HepG2 (cell line): ENCODE measurements around the gene KMT2B. TPM values are rescaled to one million over a fixed set of nuclear protein-coding genes. Genes with fewer than 3 reads are reported as not detected.

Source experiments
- ATF7 ChIP-seq, 2 experiments: fragments of 450-650 bp in 1 of 2; sonication (generic) in 1 of 2; formaldehyde crosslinking in 1 of 2; IDR thresholded peaks; 2 replicates each; pipeline versions ENCODE4 v1.4.0 to v1.6.1; 2016 to 2020; ENCODE audit warnings: antibody characterized with exemption in 1 of 2, mild to moderate bottlenecking in 1 of 2, missing genetic modification reagents in 1 of 2
- BRCA1 ChIP-seq: sonication (generic); formaldehyde crosslinking; IDR thresholded peaks from 2 replicates; pipeline ENCODE4 v1.4.0; 2020; ENCODE audit warnings: missing genetic modification reagents
- CENPT ChIP-seq: sonication (generic); formaldehyde crosslinking; IDR thresholded peaks from 2 replicates; pipeline ENCODE4 v1.8.0; 2022; ENCODE audit warnings: low read depth, mild to moderate bottlenecking, moderate library complexity, missing genetic modification reagents
- IRF2 ChIP-seq: IDR thresholded peaks from 2 replicates; pipeline ENCODE4 v1.6.1; 2018; ENCODE audit warnings: missing genetic modification reagents, missing compliant biosample characterization
- ISX ChIP-seq: sonication (generic); formaldehyde crosslinking; conservative IDR thresholded peaks from 2 replicates; pipeline ENCODE4 v1.5.0; 2020; ENCODE audit warnings: missing genetic modification reagents
- KLF16 ChIP-seq, 2 experiments: sonication (generic) in 1 of 2; formaldehyde crosslinking in 1 of 2; IDR thresholded peaks; 2 replicates each; pipeline versions ENCODE4 v1.6.1 to v1.8.0; 2016 to 2023; ENCODE audit warnings: missing genetic modification reagents in 2 of 2, missing compliant biosample characterization in 1 of 2
- RXRA ChIP-seq: sonication (generic); formaldehyde crosslinking; IDR thresholded peaks from 2 replicates; pipeline ENCODE4 v1.5.1; 2020; ENCODE audit warnings: missing genetic modification reagents
- SIN3B ChIP-seq: fragments of 150-350 bp; IDR thresholded peaks from 2 replicates; pipeline ENCODE4 v1.6.1; 2014; ENCODE audit warnings: low read length
- SMAD3 ChIP-seq: sonication (generic); formaldehyde crosslinking; IDR thresholded peaks from 2 replicates; pipeline ENCODE4 v1.4.0; 2020; ENCODE audit warnings: missing genetic modification reagents
- SRF ChIP-seq: IDR thresholded peaks from 2 replicates; pipeline ENCODE4 v1.6.1; 2011; ENCODE audit warnings: mild to moderate bottlenecking, low read depth, low read length, moderate library complexity
- YY1 ChIP-seq: IDR thresholded peaks from 2 replicates; pipeline ENCODE4 v1.6.1; 2011; ENCODE audit warnings: low read length, low read depth, moderate library complexity, mild to moderate bottlenecking; ENCODE audit not compliant: insufficient read depth, insufficient replicate concordance
- ZMYM3 ChIP-seq: sonication (generic); formaldehyde crosslinking; IDR thresholded peaks from 2 replicates; pipeline ENCODE4 v1.5.1; 2020; ENCODE audit warnings: mild to moderate bottlenecking, missing genetic modification reagents
- ZNF121 ChIP-seq: sonication (generic); formaldehyde crosslinking; IDR thresholded peaks from 2 replicates; pipeline ENCODE4 v1.5.0; 2020; ENCODE audit warnings: mild to moderate bottlenecking, missing genetic modification reagents
- ZNF136 ChIP-seq: sonication (generic); formaldehyde crosslinking; IDR thresholded peaks from 2 replicates; pipeline ENCODE4 v1.8.1; 2022; ENCODE audit warnings: low read depth, mild to moderate bottlenecking, moderate library complexity, missing genetic modification reagents
- ZNF567 ChIP-seq: sonication (generic); formaldehyde crosslinking; IDR thresholded peaks from 2 replicates; pipeline ENCODE4 v1.8.1; 2023; ENCODE audit warnings: mild to moderate bottlenecking, missing genetic modification reagents, borderline replicate concordance
- ZNF788 ChIP-seq: sonication (generic); formaldehyde crosslinking; IDR thresholded peaks from 2 replicates; pipeline ENCODE4 v1.5.0; 2020; ENCODE audit warnings: mild to moderate bottlenecking, missing genetic modification reagents, borderline replicate concordance
- ZNF879 ChIP-seq: sonication (generic); formaldehyde crosslinking; IDR thresholded peaks from 2 replicates; pipeline ENCODE4 v1.8.1; 2023; ENCODE audit warnings: missing genetic modification reagents
- polyA plus RNA-seq, 8 experiments: library from polyadenylated mRNA; depleted of rRNA in 3 of 8; stranded (reverse) in 7 of 8; unstranded in 1 of 8; fragments of >200 nt; fragmentation: Illumina TruSeq in 4 of 8; extraction: Trizol in 4 of 8; gene quantifications; 2 replicates each; pipeline versions ENCODE4 v1.2.1 to v1.2.3, GENCODE V29; 2011 to 2016; ENCODE audit warnings: low read depth in 4 of 8, missing spikeins in 1 of 8, mixed read lengths in 1 of 8; ENCODE audit not compliant: insufficient read depth in 1 of 8
- total RNA-seq, 5 experiments: library from RNA; depleted of rRNA; stranded (reverse); fragments of >200 nt; fragmentation: Illumina TruSeq; extraction: Trizol; gene quantifications; 2 replicates each; pipeline ENCODE4 v1.2.3, GENCODE V29; 2016; ENCODE audit warnings: low read depth in 1 of 5
- TF ChIP-seq, protein P1 (sequence below): sonication (generic); formaldehyde crosslinking; IDR thresholded peaks from 2 replicates; pipeline ENCODE4 v1.8.1; 2023; ENCODE audit warnings: mild to moderate bottlenecking, missing genetic modification reagents
- TF ChIP-seq, protein P2 (sequence below): sonication (generic); formaldehyde crosslinking; IDR thresholded peaks from 2 replicates; pipeline ENCODE4 v1.8.1; 2023; ENCODE audit warnings: mild to moderate bottlenecking, moderate library complexity, missing genetic modification reagents
- TF ChIP-seq, protein P3 (sequence below): IDR thresholded peaks from 2 replicates; pipeline ENCODE4 v1.6.1; 2018; ENCODE audit warnings: missing genetic modification reagents, mild to moderate bottlenecking, missing compliant biosample characterization
- TF ChIP-seq, protein P4 (sequence below): sonication (generic); formaldehyde crosslinking; IDR thresholded peaks from 2 replicates; pipeline ENCODE4 v1.5.0; 2020; ENCODE audit warnings: mild to moderate bottlenecking, missing genetic modification reagents, moderate library complexity
- TF ChIP-seq, protein P5 (sequence below): sonication (generic); formaldehyde crosslinking; IDR thresholded peaks from 2 replicates; pipeline ENCODE4 v1.4.0; 2020; ENCODE audit warnings: mild to moderate bottlenecking, missing genetic modification reagents

KMT2B gene
- total and polyA plus RNA-seq, 2 of the 13 experiments (the other 11 are each of a cell fraction or from before 2014, with no cell fraction given), result 6.2 to 16.9 TPM

DNA sequence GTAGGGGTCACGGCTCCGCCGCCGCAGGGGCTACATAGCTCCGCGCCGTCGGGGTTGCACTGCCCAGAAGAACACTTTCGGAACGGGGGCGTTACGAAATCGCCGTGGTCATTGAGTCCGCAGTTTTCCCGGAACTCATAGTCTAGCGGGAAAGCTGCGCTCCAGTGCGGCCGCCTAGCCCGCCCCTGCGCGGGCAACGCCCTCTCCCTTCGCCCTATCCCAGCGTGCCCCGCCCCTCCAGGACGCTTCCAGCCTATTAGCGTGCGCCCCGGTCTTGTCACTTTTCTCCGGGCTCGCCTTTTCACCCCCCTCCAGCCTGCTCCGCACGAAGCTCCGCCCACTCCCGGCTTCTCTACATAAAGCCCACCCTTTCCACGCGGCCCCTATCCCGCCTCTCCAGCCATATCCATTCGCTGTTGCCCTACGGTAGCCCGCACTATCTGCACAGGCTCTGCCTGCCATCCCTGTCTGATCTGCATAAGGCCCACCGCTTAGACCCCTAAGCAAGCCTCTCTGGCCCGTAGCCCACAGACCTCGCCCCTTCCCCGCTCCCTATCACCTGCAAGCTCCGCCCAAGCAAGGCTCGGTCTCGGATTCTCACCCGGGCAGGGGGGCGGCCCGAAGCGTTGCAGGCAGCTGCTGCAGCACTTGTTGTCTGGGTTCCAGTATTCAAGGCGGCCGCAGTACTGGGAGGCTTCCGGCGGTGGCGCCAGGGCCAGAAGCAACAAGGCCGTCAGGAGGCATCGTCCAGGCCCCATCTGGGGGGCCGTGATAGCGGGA, 22.8 kb downstream of the KMT2B start (continued):
- TF ChIP-seq BRCA1, result no peak
- peak in 1 of 2 experiments; percentile 78; a peak in 2 of 4 replicates for TF ChIP-seq KLF16 (CRISPR knock-in tag; IDR thresholded peaks at IDR 0.05)
- TF ChIP-seq ZMYM3, result 0 out of 2 replicates have a peak, but pooled peaks have one; percentile 12
- peak; percentile 86; the same call in 1 of the 2 replicates for TF ChIP-seq ZNF567 (CRISPR knock-in tag)
- TF ChIP-seq, protein P1, sequence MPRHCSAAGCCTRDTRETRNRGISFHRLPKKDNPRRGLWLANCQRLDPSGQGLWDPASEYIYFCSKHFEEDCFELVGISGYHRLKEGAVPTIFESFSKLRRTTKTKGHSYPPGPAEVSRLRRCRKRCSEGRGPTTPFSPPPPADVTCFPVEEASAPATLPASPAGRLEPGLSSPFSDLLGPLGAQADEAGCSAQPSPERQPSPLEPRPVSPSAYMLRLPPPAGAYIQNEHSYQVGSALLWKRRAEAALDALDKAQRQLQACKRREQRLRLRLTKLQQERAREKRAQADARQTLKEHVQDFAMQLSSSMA (CRISPR knock-in tag), result peak; percentile 82; the same call in 1 of the 2 replicates
- TF ChIP-seq ZNF121 (CRISPR knock-in tag), result peak; percentile 36
- TF ChIP-seq ZNF788 (CRISPR knock-in tag), result no peak
- TF ChIP-seq SIN3B, result 0 out of 2 replicates have a peak, but pooled peaks have one; percentile 63
- peak; percentile 52 for TF ChIP-seq YY1
- no peak for TF ChIP-seq SMAD3 (CRISPR knock-in tag)
- peak; percentile 54; the same call in 1 of the 2 replicates for TF ChIP-seq ZNF136 (CRISPR knock-in tag)
- no peak for TF ChIP-seq ZNF879 (CRISPR knock-in tag)
- TF ChIP-seq RXRA, result peak; percentile 42; the same call in 1 of the 2 replicates
- peak; percentile 71 for TF ChIP-seq IRF2 (CRISPR knock-in tag)
- no peak for TF ChIP-seq CENPT (CRISPR knock-in tag)
- TF ChIP-seq, protein P2, sequence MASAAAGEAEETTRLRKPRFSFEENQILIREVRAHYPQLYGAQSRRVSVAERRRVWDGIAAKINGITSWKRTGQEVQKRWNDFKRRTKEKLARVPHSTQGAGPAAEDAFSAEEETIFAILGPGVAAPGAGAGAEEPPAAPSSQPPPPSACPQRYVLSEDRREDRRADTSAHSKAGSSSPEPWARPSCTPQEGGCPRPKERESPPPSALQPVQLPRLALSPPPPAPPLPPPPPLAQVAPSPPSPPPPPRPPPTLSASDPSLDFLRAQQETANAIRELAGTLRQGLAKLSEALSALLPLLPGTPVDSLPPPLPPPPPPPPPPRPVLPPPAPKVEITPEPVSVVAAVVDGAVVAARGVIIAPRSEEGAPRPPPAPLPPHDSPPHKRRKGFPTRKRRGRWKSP, result peak; percentile 88
- TF ChIP-seq, protein P3, sequence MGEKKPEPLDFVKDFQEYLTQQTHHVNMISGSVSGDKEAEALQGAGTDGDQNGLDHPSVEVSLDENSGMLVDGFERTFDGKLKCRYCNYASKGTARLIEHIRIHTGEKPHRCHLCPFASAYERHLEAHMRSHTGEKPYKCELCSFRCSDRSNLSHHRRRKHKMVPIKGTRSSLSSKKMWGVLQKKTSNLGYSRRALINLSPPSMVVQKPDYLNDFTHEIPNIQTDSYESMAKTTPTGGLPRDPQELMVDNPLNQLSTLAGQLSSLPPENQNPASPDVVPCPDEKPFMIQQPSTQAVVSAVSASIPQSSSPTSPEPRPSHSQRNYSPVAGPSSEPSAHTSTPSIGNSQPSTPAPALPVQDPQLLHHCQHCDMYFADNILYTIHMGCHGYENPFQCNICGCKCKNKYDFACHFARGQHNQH, result peak; percentile 78
- TF ChIP-seq, protein P4, sequence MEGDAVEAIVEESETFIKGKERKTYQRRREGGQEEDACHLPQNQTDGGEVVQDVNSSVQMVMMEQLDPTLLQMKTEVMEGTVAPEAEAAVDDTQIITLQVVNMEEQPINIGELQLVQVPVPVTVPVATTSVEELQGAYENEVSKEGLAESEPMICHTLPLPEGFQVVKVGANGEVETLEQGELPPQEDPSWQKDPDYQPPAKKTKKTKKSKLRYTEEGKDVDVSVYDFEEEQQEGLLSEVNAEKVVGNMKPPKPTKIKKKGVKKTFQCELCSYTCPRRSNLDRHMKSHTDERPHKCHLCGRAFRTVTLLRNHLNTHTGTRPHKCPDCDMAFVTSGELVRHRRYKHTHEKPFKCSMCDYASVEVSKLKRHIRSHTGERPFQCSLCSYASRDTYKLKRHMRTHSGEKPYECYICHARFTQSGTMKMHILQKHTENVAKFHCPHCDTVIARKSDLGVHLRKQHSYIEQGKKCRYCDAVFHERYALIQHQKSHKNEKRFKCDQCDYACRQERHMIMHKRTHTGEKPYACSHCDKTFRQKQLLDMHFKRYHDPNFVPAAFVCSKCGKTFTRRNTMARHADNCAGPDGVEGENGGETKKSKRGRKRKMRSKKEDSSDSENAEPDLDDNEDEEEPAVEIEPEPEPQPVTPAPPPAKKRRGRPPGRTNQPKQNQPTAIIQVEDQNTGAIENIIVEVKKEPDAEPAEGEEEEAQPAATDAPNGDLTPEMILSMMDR (CRISPR knock-in tag), result peak; percentile 61
- TF ChIP-seq ATF7 (IDR thresholded peaks at IDR 0.05), result no peak
- TF ChIP-seq ATF7 (CRISPR knock-in tag; IDR thresholded peaks at IDR 0.05), result peak; percentile 31; the same call in 1 of the 2 replicates
- TF ChIP-seq, protein P5, sequence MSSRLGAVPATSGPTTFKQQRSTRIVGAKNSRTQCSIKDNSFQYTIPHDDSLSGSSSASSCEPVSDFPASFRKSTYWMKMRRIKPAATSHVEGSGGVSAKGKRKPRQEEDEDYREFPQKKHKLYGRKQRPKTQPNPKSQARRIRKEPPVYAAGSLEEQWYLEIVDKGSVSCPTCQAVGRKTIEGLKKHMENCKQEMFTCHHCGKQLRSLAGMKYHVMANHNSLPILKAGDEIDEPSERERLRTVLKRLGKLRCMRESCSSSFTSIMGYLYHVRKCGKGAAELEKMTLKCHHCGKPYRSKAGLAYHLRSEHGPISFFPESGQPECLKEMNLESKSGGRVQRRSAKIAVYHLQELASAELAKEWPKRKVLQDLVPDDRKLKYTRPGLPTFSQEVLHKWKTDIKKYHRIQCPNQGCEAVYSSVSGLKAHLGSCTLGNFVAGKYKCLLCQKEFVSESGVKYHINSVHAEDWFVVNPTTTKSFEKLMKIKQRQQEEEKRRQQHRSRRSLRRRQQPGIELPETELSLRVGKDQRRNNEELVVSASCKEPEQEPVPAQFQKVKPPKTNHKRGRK (CRISPR knock-in tag), result no peak
- no peak for TF ChIP-seq SRF
- no peak for TF ChIP-seq ISX (CRISPR knock-in tag)
